Measurements from ENCODE around the gene HDHD2. TPM values are rescaled to one million over a fixed set of nuclear protein-coding genes. Genes with fewer than 3 reads are reported as not detected.
A peak's percentile ranks its signal among the peaks of the same experiment; 100 is the strongest.

Gene HDHD2
- total and polyA plus RNA-seq, 2 of the 13 experiments (the other 11 are each of a cell fraction or from before 2014, with no cell fraction given): 10.2 to 34.7 TPM

DNA sequence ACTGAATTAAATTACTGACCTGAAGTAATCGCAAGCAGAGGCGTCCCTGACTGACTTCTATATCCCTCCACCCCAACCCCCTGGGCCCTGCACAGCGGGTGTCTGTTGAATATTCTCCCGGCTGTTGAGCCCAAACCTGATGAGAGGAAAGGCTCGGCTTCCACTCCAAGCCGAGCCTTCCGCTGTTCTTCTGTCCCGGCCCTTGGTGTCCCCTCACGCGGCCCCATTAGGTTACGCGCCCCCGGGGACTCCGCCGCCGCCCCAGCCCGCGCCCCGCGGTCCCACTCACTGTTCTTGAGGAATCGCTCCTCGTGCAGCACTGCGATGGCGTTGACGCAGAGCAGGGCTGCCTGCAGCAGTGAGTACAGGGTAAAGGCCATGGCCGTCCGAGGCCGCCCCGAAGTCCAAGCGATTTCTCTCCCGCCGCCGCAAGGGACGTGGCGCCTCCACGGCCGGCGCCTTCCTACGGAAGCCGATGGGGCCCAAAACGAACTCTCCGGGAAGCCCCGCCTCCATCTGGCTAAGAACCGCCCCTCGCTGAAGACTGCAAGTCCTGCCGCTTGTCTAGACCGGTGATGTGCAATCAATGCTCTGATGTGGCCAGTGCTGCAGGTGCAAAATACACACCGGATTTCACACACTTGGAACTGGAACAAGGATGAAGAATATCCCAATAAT is 25.7 kb upstream of the HDHD2 start, which contains the start of gene IER3IP1 (continued):
- TF ChIP-seq PATZ1 (CRISPR knock-in tag; IDR thresholded peaks at IDR 0.05) (peak; percentile 49), TCF7 (IDR thresholded peaks at IDR 0.05; ENCODE audit: low read depth) (no peak), ZNF280D (CRISPR knock-in tag; IDR thresholded peaks at IDR 0.05) (0 out of 2 replicates have a peak, but pooled peaks have one; percentile 23), ZNF354B (CRISPR knock-in tag; IDR thresholded peaks at IDR 0.05) (no peak), ZNF24 (IDR thresholded peaks at IDR 0.05) (no peak), ZNF33B (CRISPR knock-in tag; IDR thresholded peaks at IDR 0.05) (no peak), MIXL1 (CRISPR knock-in tag; IDR thresholded peaks at IDR 0.05) (0 out of 2 replicates have a peak, but pooled peaks have one; percentile 27), NFIC (IDR thresholded peaks at IDR 0.05; ENCODE audit: low read length) (no peak), THAP9 (CRISPR knock-in tag; IDR thresholded peaks at IDR 0.05; ENCODE audit: borderline replicate concordance) (peak; percentile 27; the same call in 1 of the 2 replicates), RFXANK (CRISPR knock-in tag; IDR thresholded peaks at IDR 0.05) (no peak), SNAPC2 (CRISPR knock-in tag; IDR thresholded peaks at IDR 0.05) (0 out of 2 replicates have a peak, but pooled peaks have one; percentile 72), ZFAT (CRISPR knock-in tag; conservative IDR thresholded peaks at IDR 0.05) (no peak), ZBTB20 (CRISPR knock-in tag; IDR thresholded peaks at IDR 0.05; ENCODE audit: borderline replicate concordance, low read depth) (peak; percentile 77; the same call in 1 of the 2 replicates), EEA1 (CRISPR knock-in tag; IDR thresholded peaks at IDR 0.05; ENCODE audit: borderline replicate concordance) (no peak), ZMYM3 (CRISPR knock-in tag; IDR thresholded peaks at IDR 0.05) (peak; percentile 79), ZNF691 (CRISPR knock-in tag; IDR thresholded peaks at IDR 0.05; ENCODE audit: borderline replicate concordance, low read depth) (peak; percentile 74; the same call in 1 of the 2 replicates)
- TF ChIP-seq, protein P1, sequence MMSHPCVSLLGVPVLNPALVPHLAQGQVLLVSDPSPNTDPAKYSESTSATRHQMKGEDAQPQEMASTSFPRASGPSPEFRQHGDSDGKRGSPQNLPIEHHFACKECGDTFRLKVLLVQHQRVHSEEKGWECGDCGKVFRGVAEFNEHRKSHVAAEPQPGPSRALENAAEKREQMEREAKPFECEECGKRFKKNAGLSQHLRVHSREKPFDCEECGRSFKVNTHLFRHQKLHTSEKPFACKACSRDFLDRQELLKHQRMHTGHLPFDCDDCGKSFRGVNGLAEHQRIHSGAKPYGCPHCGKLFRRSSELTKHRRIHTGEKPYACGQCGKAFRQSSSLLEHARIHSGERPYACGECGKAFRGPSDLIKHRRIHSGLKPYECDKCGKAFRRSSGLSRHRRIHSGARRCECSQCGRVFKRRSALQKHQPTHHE (CRISPR knock-in tag; IDR thresholded peaks at IDR 0.05; ENCODE audit: borderline replicate concordance): no peak
- TF ChIP-seq, protein P2, sequence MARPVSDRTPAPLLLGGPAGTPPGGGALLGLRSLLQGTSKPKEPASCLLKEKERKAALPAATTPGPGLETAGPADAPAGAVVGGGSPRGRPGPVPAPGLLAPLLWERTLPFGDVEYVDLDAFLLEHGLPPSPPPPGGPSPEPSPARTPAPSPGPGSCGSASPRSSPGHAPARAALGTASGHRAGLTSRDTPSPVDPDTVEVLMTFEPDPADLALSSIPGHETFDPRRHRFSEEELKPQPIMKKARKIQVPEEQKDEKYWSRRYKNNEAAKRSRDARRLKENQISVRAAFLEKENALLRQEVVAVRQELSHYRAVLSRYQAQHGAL (CRISPR knock-in tag; IDR thresholded peaks at IDR 0.05; ENCODE audit: not compliant biosample characterization): no peak
